ENCODE data around the gene CTBP2.

DNA sequence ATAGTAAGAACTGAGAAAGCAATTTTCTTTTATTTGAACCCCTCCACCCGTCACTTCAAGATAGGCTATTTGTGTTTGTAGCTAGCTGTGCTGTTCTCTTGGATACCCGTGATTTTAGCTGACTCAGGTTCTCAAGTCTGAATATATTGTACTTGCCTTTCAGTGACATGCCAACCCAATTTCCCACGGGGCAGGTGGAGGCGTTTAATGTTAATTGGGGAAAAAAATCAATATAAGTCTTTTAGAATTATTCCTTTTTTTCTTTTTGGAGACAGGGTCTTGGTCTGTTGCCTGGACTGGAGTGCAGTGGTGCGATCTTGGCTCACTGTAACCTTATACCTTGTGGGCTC is 182.0 kb downstream of the CTBP2 start:
- TF ChIP-seq, protein P1, sequence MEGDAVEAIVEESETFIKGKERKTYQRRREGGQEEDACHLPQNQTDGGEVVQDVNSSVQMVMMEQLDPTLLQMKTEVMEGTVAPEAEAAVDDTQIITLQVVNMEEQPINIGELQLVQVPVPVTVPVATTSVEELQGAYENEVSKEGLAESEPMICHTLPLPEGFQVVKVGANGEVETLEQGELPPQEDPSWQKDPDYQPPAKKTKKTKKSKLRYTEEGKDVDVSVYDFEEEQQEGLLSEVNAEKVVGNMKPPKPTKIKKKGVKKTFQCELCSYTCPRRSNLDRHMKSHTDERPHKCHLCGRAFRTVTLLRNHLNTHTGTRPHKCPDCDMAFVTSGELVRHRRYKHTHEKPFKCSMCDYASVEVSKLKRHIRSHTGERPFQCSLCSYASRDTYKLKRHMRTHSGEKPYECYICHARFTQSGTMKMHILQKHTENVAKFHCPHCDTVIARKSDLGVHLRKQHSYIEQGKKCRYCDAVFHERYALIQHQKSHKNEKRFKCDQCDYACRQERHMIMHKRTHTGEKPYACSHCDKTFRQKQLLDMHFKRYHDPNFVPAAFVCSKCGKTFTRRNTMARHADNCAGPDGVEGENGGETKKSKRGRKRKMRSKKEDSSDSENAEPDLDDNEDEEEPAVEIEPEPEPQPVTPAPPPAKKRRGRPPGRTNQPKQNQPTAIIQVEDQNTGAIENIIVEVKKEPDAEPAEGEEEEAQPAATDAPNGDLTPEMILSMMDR (IDR thresholded peaks at IDR 0.05): no peak
- no peak for TF ChIP-seq POLR2A (IDR thresholded peaks at IDR 0.05)
